ENCODE data around the gene TAMALIN. TPM values are rescaled to one million over a fixed set of nuclear protein-coding genes. Genes with fewer than 3 reads are reported as not detected.

TAMALIN gene
- total and polyA plus RNA-seq, 2 experiments from 2014 or later = 8.0 to 9.9 TPM

- no peaks in the 10 kb centered on the region for H3K9me3 ChIP-seq (ENCODE audit: low read depth)
- H3K4me2 ChIP-seq = peak overlapping the region; percentile 75
- H2AFZ ChIP-seq = no peak overlapping the region
- peak; percentile 95 for DNase-seq (ENCODE audit: low spot score)
- H3K27me3 ChIP-seq = peaks cover 4% of the 10 kb centered on the region
- H3K4me1 ChIP-seq (ENCODE audit: insufficient read depth) = peaks cover 10% of the 10 kb centered on the region
- no peak overlapping the region for H3K4me3 ChIP-seq
- no peaks in the 10 kb centered on the region for H3K9me2 ChIP-seq (replicated peaks; ENCODE audit: insufficient read depth)
- H4K20me1 ChIP-seq (ENCODE audit: insufficient read depth, poor library complexity, severe bottlenecking) = peaks cover 2% of the 10 kb centered on the region
- H3K36me3 ChIP-seq (replicated peaks; ENCODE audit: insufficient read depth, low read depth) = no peaks in the 10 kb centered on the region
- WGBS (ENCODE audit: low lambda C conversion rate, missing lambda C conversion rate) = 17% methylated on average over 39 of the region's 53 CpGs
- H3K79me2 ChIP-seq = peaks cover 10% of the 10 kb centered on the region
- TF ChIP-seq EZH2 (IDR thresholded peaks at IDR 0.05; ENCODE audit: borderline replicate concordance) (no peak), EZH2phosphoT487 (IDR thresholded peaks at IDR 0.05; ENCODE audit: low read depth, severe bottlenecking, unreplicated experiment) (no peak), CTCF (IDR thresholded peaks at IDR 0.05; ENCODE audit: poor library complexity) (no peak)
- peak overlapping the region; percentile 85 for H3K27ac ChIP-seq
Measured at GRCh38 chr12:52036587-52037171, 29.9 kb downstream of the TAMALIN start.

- peaks cover 4% of the 10 kb centered on the region for H3K27me3 ChIP-seq
- peaks cover 10% of the 10 kb centered on the region for H3K79me2 ChIP-seq
- H3K9me2 ChIP-seq (replicated peaks; ENCODE audit: insufficient read depth) = no peaks in the 10 kb centered on the region
- peak overlapping the region; percentile 88 for H3K4me2 ChIP-seq
- peak overlapping the region; percentile 66 for H3K27ac ChIP-seq
- H4K20me1 ChIP-seq (ENCODE audit: insufficient read depth, poor library complexity, severe bottlenecking) = peaks cover 2% of the 10 kb centered on the region
- peak; percentile 77 for DNase-seq (ENCODE audit: low spot score)
- peaks cover 6% of the 10 kb centered on the region for H3K4me1 ChIP-seq (ENCODE audit: insufficient read depth)
- WGBS (ENCODE audit: low lambda C conversion rate, missing lambda C conversion rate) = 1% methylated on average over 29 of the region's 59 CpGs
- no peaks in the 10 kb centered on the region for H3K36me3 ChIP-seq (replicated peaks; ENCODE audit: insufficient read depth, low read depth)
- no peaks in the 10 kb centered on the region for H3K9me3 ChIP-seq (ENCODE audit: low read depth)
- TF ChIP-seq CTCF (IDR thresholded peaks at IDR 0.05; ENCODE audit: poor library complexity) = peak; percentile 17
- no peak for TF ChIP-seq EZH2 (IDR thresholded peaks at IDR 0.05; ENCODE audit: borderline replicate concordance)
- peak overlapping the region; percentile 79 for H3K4me3 ChIP-seq
- peak overlapping the region; percentile 5 for H2AFZ ChIP-seq
Measured at GRCh38 chr12:52037248-52037861, 30.6 kb downstream of the TAMALIN start.

- no peak overlapping the region for H3K4me3 ChIP-seq
- H3K27me3 ChIP-seq = peaks cover 4% of the 10 kb centered on the region
- H2AFZ ChIP-seq = no peak overlapping the region
- peak overlapping the region; percentile 88 for H3K4me2 ChIP-seq
- TF ChIP-seq CTCF (IDR thresholded peaks at IDR 0.05; ENCODE audit: poor library complexity) (no peak), EZH2 (IDR thresholded peaks at IDR 0.05; ENCODE audit: borderline replicate concordance) (no peak), EZH2phosphoT487 (IDR thresholded peaks at IDR 0.05; ENCODE audit: low read depth, severe bottlenecking, unreplicated experiment) (no peak)
- H3K9me3 ChIP-seq (ENCODE audit: low read depth) = no peaks in the 10 kb centered on the region
- H3K4me1 ChIP-seq (ENCODE audit: insufficient read depth) = peaks cover 3% of the 10 kb centered on the region
- H4K20me1 ChIP-seq (ENCODE audit: insufficient read depth, poor library complexity, severe bottlenecking) = peaks cover 2% of the 10 kb centered on the region
- H3K27ac ChIP-seq = no peak overlapping the region
- H3K79me2 ChIP-seq = peaks cover 10% of the 10 kb centered on the region
- H3K36me3 ChIP-seq (replicated peaks; ENCODE audit: insufficient read depth, low read depth) = no peaks in the 10 kb centered on the region
- DNase-seq (ENCODE audit: low spot score) = no peak
- 91% methylated on average over 6 of the region's 6 CpGs for WGBS (ENCODE audit: low lambda C conversion rate, missing lambda C conversion rate)
- H3K9me2 ChIP-seq (replicated peaks; ENCODE audit: insufficient read depth) = no peaks in the 10 kb centered on the region
Measured at GRCh38 chr12:52038447-52038846, 31.7 kb downstream of the TAMALIN start.
